T-cell (primary cell): ENCODE results near the gene TMEM179. TPM values are rescaled to one million over a fixed set of nuclear protein-coding genes. Genes with fewer than 3 reads are reported as not detected.

Source experiments
- ATAC-seq, 4 experiments: fragments of 200-7000 bp in 3 of 4; fragments of 150-1000 bp in 1 of 4; cut with Tn5 transposase; replicated peaks in 1 of 4; 1 replicate in 3 of 4; 2 replicates in 1 of 4; pipeline ENCODE4 v1.10.0; 2021; ENCODE audit warnings: moderate library complexity in 3 of 4, mild to moderate bottlenecking in 2 of 4, moderate number of reproducible peaks in 1 of 4
- CTCF ChIA-PET, 2 donors: fragments of 300-600 bp; sonication (Branson Sonifier 250); formaldehyde crosslinking; loops; one replicate each; lab custom pipeline; 2022; ENCODE audit warnings: antibody characterized with exemption in 2 of 2; lab: Charles Lee
- POLR2A ChIA-PET, 2 donors: fragments of 300-600 bp; sonication (Branson Sonifier 250); formaldehyde crosslinking; loops; one replicate each; lab custom pipeline; 2022; ENCODE audit warnings: antibody characterized with exemption in 2 of 2; lab: Charles Lee
- DNase-seq, 35 experiments: peaks; one replicate each; pipeline versions ENCODE4 v3.0.0 to v3.0.0-alpha.2; 2013 to 2023
- H3K27ac ChIP-seq: one replicate; pipeline ENCODE4 v1.5.1; 2013; ENCODE audit warnings: low read length
- H3K27me3 ChIP-seq, 2 experiments: replicated peaks in 1 of 2; 1 replicate in 1 of 2; 2 replicates in 1 of 2; pipeline versions ENCODE4 v1.6.1 to v1.7.0; 2013; ENCODE audit warnings: low read length in 1 of 2, mixed read lengths in 1 of 2; ENCODE audit not compliant: control insufficient read depth in 2 of 2, insufficient read depth in 2 of 2; ENCODE audit errors: extremely low read depth in 1 of 2
- H3K36me3 ChIP-seq, 2 donors: 1 replicate in 1 of 2; 2 replicates in 1 of 2; pipeline versions ENCODE4 v1.6.1 to v1.7.0; 2013; ENCODE audit warnings: low read length in 1 of 2; ENCODE audit not compliant: control insufficient read depth in 2 of 2, insufficient read depth in 1 of 2; ENCODE audit errors: extremely low read depth in 1 of 2
- H3K4me1 ChIP-seq, 2 experiments: 1 replicate in 1 of 2; 2 replicates in 1 of 2; pipeline versions ENCODE4 v1.6.1 to v1.7.0; 2013; ENCODE audit warnings: low read length in 2 of 2, mixed read lengths in 1 of 2; ENCODE audit not compliant: insufficient read depth in 2 of 2, control insufficient read depth in 1 of 2; ENCODE audit errors: extremely low read depth in 1 of 2
- H3K4me3 ChIP-seq, 2 donors: 1 replicate in 1 of 2; 2 replicates in 1 of 2; pipeline versions ENCODE4 v1.5.1 to v1.7.0; 2013; ENCODE audit warnings: mild to moderate bottlenecking in 2 of 2, low read length in 1 of 2, moderate library complexity in 1 of 2; ENCODE audit not compliant: control insufficient read depth in 1 of 2; ENCODE audit errors: extremely low read depth in 1 of 2
- H3K9me3 ChIP-seq: 2 replicates; pipeline ENCODE4 v1.7.0; 2013
- H3K27ac Mint-ChIP-seq, 2 donors: one replicate each; pipeline ENCODE4 v1.8.0; 2020 to 2021; ENCODE audit warnings: mild to moderate bottlenecking in 2 of 2, mixed read lengths in 2 of 2
- H3K27me3 Mint-ChIP-seq, 2 donors: one replicate each; pipeline ENCODE4 v1.8.0; 2021 to 2022; ENCODE audit warnings: mixed read lengths in 2 of 2
- H3K36me3 Mint-ChIP-seq: one replicate; pipeline ENCODE4 v1.8.0; 2021; ENCODE audit warnings: mixed read lengths
- H3K4me1 Mint-ChIP-seq, 3 donors: one replicate each; pipeline ENCODE4 v1.8.0; 2020 to 2022; ENCODE audit warnings: mixed read lengths in 3 of 3, mild to moderate bottlenecking in 1 of 3
- H3K4me3 Mint-ChIP-seq, 3 donors: one replicate each; pipeline ENCODE4 v1.8.0; 2020 to 2022; ENCODE audit warnings: mild to moderate bottlenecking in 3 of 3, mixed read lengths in 3 of 3, moderate library complexity in 3 of 3
- H3K9me3 Mint-ChIP-seq, 3 donors: one replicate each; pipeline ENCODE4 v1.8.0; 2020 to 2022; ENCODE audit warnings: mixed read lengths in 3 of 3
- WGBS: methylation state at CpG from one replicate; pipeline ENCODE4 v1.1.5; 2013; ENCODE audit warnings: missing lambda C conversion rate; ENCODE audit not compliant: insufficient coverage; 5-methylcytosine and 5-hydroxymethylcytosine counted together
- total RNA-seq, 35 experiments: library from RNA in 6 of 35; stranded (reverse) in 6 of 35; fragments of 120-200 nt in 1 of 35; gene quantifications; one replicate each; pipeline versions ENCODE4 v1.2.1 to v1.2.4 and lab custom pipeline; 2013 to 2026

The TMEM179 gene
- total RNA-seq, 5 donors from 2014 or later (not counting 1 experiment from before 2014, with no cell fraction given): not detected

DNA sequence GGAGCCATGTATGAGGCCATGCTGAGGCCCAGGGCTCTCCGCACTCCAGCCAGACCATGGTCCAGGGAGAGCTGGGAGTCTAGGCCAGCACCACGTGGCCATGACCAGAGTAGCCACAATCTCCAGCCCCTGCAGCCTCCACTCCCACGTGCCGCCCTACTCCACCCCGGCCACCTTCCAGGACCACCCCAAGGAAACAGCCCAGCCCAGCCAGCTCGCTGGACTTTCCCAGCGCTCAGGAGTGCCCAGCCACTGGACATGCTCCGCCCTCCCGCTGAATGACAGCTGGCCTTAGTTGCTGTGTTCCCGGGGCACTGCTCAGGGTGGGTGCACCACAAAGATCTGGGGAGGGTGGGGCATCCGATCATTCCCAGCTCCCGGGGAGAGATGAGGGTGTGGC, 27.1 kb downstream of the TMEM179 start:
- Mint-ChIP-seq H3K9me3 (no peaks in the 10 kb centered on the region), H3K36me3 (no peaks in the 10 kb centered on the region), H3K4me3 (no peak overlapping the region), H3K27me3 (peaks cover 4 to 9% of the 10 kb centered on the region in 2 donors), H3K4me1 (peaks cover 0 to 6% (median 0%) of the 10 kb centered on the region in 3 donors), H3K27ac (no peak overlapping the region)
- Histone ChIP-seq H3K4me3 (no peak overlapping the region), H3K4me1 (no peaks in the 10 kb centered on the region), H3K9me3 (no peaks in the 10 kb centered on the region), H3K27ac (no peak overlapping the region), H3K36me3 (no peaks in the 10 kb centered on the region), H3K27me3 (peaks cover 0 to 51% of the 10 kb centered on the region in 2 experiments)
- ATAC-seq: no peak
- ChIA-PET CTCF (no interaction called here), POLR2A (no interaction called here)
- 91% methylated on average over 10 of the region's 12 CpGs for WGBS
- DNase-seq: no peak

DNA sequence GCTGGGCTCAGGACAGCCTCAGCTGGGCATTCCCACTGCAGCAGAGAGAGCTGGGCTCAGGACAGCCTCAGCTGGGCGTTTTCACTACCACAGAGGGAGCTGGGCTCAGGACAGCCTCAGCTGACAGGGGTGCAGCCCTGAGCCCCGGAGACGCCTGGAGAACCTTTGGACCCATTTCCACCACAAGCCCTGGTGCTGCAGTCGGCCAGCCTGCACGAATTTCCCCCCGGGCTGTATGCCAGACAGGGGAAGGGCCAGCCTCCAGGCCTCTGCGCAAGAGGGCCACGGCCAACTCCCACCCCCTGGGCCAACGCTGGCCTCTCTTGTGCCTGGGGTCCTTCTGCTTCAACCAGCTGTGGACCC, 27.6 kb downstream of the TMEM179 start:
- ATAC-seq (no peak), DNase-seq (no peak)
- Histone ChIP-seq H3K27ac (no peak overlapping the region), H3K4me1 (no peaks in the 10 kb centered on the region), H3K27me3 (peaks cover 0 to 53% of the 10 kb centered on the region in 2 experiments), H3K4me3 (no peak overlapping the region), H3K36me3 (no peaks in the 10 kb centered on the region), H3K9me3 (no peaks in the 10 kb centered on the region)
- Mint-ChIP-seq H3K27me3 (peaks cover 4 to 9% of the 10 kb centered on the region in 2 donors), H3K9me3 (no peaks in the 10 kb centered on the region), H3K4me1 (peaks cover 0 to 6% (median 0%) of the 10 kb centered on the region in 3 donors), H3K4me3 (no peak overlapping the region), H3K27ac (no peak overlapping the region), H3K36me3 (no peaks in the 10 kb centered on the region)
- POLR2A ChIA-PET: no interaction called here
- CTCF ChIA-PET: no interaction called here
- WGBS: 77% methylated on average over 7 of the region's 9 CpGs

DNA sequence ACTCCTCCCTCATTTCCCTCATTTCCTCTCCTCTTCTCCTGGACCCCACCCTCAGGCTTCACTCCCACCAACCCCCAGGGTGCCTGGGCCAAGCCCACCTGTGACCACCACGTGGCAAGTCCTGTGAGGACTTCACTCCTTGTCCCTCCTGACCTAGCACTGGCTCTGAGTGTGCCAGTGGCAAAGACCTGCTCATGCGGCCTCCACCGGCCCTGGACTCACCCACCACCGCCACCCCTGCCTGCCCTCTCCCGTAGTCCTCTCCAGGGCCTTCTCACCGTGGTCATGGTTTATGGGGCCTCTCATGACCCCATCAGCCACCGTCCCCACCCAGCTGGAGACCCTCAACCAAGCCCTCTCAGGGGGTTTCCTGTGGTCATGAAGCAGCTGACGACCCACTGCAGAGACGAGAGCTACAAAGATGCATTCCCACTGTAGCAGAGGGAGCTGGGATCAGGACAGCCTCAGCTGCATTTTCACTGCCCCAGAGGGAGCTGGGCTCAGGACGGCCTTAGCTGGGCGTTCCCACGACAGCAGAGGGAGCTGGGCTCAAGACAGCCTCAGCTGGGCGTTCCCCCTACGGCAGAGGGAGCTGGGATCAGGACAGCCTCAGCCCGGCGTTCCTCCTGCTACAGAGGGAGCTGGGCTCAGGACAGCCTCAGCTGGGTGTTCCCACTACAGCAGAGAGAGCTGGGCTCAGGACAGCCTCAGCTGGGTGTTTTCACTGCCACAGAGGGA, 28.2 kb downstream of the TMEM179 start:
- no peaks in the 10 kb centered on the region for H3K4me1 ChIP-seq
- no peak overlapping the region for H3K27ac ChIP-seq
- no peaks in the 10 kb centered on the region for H3K9me3 ChIP-seq
- H3K4me3 ChIP-seq: no peak overlapping the region
- WGBS: 79% methylated on average over 16 of the region's 16 CpGs
- POLR2A ChIA-PET: no interaction called here
- CTCF ChIA-PET: interaction anchor here in 1 of 2 donors (0.5 kb wide), 1 partner anchor 440 kb away, joined by 3 read pairs; no protein-coding TSS in a partner anchor
- peaks cover 0 to 3% (median 0%) of the 10 kb centered on the region in 3 donors for H3K4me1 Mint-ChIP-seq
- peaks cover 2 to 8% of the 10 kb centered on the region in 2 donors for H3K27me3 Mint-ChIP-seq
- H3K36me3 ChIP-seq: no peaks in the 10 kb centered on the region
- no peak overlapping the region for H3K4me3 Mint-ChIP-seq
- DNase-seq: no peak
- no peaks in the 10 kb centered on the region for H3K36me3 Mint-ChIP-seq
- H3K27ac Mint-ChIP-seq: no peak overlapping the region
- ATAC-seq: no peak
- peaks cover 0 to 53% of the 10 kb centered on the region in 2 experiments for H3K27me3 ChIP-seq
- no peaks in the 10 kb centered on the region for H3K9me3 Mint-ChIP-seq

DNA sequence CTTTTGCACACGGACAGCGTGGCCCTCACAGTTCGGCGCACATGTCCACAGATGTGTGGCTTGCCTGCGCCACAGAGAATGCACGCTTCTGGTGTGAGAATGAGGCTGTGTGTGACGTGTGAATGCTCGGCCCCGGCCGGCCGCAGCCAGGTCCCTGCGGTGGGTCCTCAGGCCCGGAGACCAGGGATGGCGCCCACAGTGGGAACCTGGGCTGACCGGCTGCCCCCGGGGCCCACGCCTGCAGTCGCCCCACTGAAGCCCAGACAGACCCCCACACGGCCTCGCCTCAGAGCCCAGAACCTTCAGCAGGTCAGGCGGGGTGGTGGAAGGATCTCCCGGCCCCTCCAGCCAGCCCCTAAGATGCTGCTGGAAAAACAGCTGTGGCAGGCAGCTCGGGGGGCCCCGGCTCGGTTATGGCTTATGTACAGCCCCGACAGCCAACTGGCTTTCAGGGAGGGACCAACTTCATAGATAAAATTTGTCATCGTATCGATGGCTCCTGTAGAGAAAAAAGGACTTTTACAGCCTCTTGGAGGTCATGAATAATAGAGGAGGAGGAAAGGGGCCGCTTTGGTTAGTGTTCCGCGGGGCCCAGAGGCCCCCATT, 29.5 kb downstream of the TMEM179 start:
- H3K27me3 ChIP-seq: peaks cover 0 to 52% of the 10 kb centered on the region in 2 experiments
- ATAC-seq: no peak
- Mint-ChIP-seq H3K27ac (no peak overlapping the region), H3K27me3 (peaks cover 0 to 6% of the 10 kb centered on the region in 2 donors), H3K9me3 (no peaks in the 10 kb centered on the region), H3K36me3 (no peaks in the 10 kb centered on the region), H3K4me3 (no peak overlapping the region), H3K4me1 (no peaks in the 10 kb centered on the region)
- H3K4me1 ChIP-seq: no peaks in the 10 kb centered on the region
- DNase-seq: no peak
- ChIA-PET CTCF (no interaction called here), POLR2A (no interaction called here)
- WGBS: 85% methylated on average over 28 of the region's 31 CpGs
- no peak overlapping the region for H3K4me3 ChIP-seq
- H3K27ac ChIP-seq: no peak overlapping the region
- no peaks in the 10 kb centered on the region for H3K9me3 ChIP-seq
- no peaks in the 10 kb centered on the region for H3K36me3 ChIP-seq

DNA sequence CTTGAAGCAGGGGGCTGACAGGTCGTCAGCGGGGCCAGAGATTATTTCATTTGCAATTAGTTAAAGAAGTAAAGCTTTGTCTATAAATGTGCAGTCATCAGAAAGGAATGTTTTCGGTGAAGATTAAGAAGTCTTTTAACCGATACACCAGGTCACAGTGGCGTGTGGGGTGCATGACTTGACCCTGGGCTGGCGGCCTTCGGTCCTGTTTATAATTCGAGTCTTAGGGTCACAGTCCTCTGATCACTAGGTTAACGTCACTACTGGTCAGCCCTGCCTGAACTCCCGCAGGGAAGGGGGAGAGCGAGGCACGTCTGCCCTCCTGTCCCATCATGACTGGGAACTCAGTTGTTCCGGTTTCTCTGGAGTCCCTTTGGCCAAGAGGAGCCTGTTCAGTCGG, 30.0 kb downstream of the TMEM179 start:
- H3K4me3 ChIP-seq: no peak overlapping the region
- 84% methylated on average over 12 of the region's 14 CpGs for WGBS
- DNase-seq: no peak
- no peak for ATAC-seq
- H3K4me1 Mint-ChIP-seq: no peaks in the 10 kb centered on the region
- no peaks in the 10 kb centered on the region for H3K9me3 Mint-ChIP-seq
- no peak overlapping the region for H3K4me3 Mint-ChIP-seq
- no peak overlapping the region for H3K27ac Mint-ChIP-seq
- no peak overlapping the region for H3K27ac ChIP-seq
- peaks cover 0 to 6% of the 10 kb centered on the region in 2 donors for H3K27me3 Mint-ChIP-seq
- no peaks in the 10 kb centered on the region for H3K36me3 ChIP-seq
- CTCF ChIA-PET: no interaction called here
- peaks cover 0 to 51% of the 10 kb centered on the region in 2 experiments for H3K27me3 ChIP-seq
- H3K36me3 Mint-ChIP-seq: no peaks in the 10 kb centered on the region
- no peaks in the 10 kb centered on the region for H3K9me3 ChIP-seq
- POLR2A ChIA-PET: no interaction called here
- H3K4me1 ChIP-seq: no peaks in the 10 kb centered on the region

DNA sequence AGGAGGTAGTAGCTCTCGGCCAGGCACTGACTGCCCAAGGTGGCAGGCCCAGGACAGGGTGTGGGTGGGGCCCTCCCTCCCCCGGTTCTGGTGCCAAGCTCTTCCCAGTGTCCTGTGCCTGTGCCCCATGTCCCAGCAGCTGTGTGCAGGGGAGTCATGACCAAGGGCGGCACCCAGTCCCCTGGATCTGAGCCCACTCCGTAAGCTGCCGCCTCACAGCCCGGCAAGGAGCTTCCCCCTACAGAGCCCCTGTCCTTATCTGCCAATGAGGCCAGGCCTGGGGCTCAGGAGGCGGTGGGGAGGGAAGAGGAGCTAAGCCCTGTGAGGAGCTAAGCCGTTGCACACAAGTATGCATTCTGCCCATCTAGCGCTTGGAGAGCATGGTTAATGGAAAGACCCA, 30.6 kb downstream of the TMEM179 start:
- Mint-ChIP-seq H3K4me1 (no peaks in the 10 kb centered on the region), H3K27ac (no peak overlapping the region), H3K9me3 (no peaks in the 10 kb centered on the region), H3K36me3 (no peaks in the 10 kb centered on the region), H3K4me3 (no peak overlapping the region), H3K27me3 (peaks cover 0 to 6% of the 10 kb centered on the region in 2 donors)
- WGBS: 79% methylated on average over 5 of the region's 9 CpGs
- H3K9me3 ChIP-seq: no peaks in the 10 kb centered on the region
- ChIA-PET CTCF (no interaction called here), POLR2A (no interaction called here)
- H3K4me3 ChIP-seq: no peak overlapping the region
- no peak overlapping the region for H3K27ac ChIP-seq
- H3K36me3 ChIP-seq: no peaks in the 10 kb centered on the region
- H3K4me1 ChIP-seq: no peaks in the 10 kb centered on the region
- no peak for DNase-seq
- peaks cover 0 to 46% of the 10 kb centered on the region in 2 experiments for H3K27me3 ChIP-seq
- no peak for ATAC-seq
